HG03565 (cell line): ENCODE results near the gene PLEKHJ1.
A peak's percentile ranks its signal among the peaks of the same experiment; 100 is the strongest.

ENCODE experiments used
- ATAC-seq: cut with Tn5 transposase; IDR thresholded peaks from one replicate; pipeline ENCODE4 v1.9.1; 2021; ENCODE audit warnings: mild to moderate bottlenecking, moderate library complexity; ENCODE audit not compliant: unreplicated experiment

PLEKHJ1 gene

DNA sequence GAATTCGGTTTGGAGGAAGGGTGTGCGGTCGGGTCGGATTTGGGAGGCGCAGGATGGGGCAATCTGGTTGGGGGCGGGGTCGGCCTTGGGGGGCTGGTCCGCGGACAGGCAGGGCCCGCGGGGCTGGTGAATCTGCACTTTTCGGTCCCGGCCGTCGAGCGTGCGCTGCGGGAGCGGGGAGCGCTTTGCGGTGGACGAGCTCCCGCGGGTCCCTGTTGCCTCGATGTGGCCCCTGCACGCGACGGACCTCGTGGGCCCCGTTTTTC lies 34.0 kb upstream of the PLEKHJ1 start:
- ATAC-seq = no peak

DNA sequence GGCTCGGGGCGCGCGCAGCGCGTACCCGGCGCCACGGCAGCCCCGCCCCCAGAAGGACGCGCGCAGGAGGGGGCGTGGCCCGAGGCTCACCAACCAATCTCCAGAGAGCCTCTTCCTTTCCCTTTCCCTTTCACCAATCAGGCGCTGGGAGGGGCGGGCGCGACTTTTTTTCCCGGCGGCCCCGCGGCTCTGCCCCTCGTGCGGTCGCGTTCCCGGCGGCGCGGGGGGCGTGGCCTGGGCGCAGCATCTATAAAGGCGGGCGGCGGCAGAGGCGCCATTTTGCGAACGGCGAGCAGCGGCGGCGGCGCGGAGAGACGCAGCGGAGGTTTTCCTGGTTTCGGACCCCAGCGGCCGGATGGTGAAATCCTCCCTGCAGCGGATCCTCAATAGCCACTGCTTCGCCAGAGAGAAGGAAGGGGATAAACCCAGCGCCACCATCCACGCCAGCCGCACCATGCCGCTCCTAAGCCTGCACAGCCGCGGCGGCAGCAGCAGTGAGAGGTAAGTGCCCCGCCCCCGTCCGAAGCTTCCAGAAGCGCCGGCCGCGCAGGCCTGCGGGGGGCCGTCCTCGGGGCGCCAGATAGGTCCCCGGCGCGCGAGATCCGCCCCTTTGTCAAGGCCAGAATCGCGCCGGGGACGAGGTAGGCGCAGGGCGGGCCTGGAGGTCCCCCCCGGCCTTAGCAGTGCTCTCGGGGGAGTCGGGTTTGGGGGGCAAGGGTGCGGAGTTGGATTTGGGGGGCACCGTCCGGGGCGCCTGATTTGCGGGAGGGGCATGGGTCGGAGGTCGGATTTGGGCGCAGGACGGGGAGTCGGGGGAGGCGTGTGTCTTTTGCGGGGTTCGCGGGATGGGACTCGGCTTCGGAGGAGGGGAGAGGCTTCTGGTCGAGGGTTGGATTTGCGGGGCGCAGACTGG lies 33.4 kb upstream of the PLEKHJ1 start:
- ATAC-seq = peak; percentile 59

GRCh38 chr19:2268861-2269243 lies 32.7 kb upstream of the PLEKHJ1 start:
- no peak for ATAC-seq

GRCh38 chr19:2268480-2268830 lies 32.3 kb upstream of the PLEKHJ1 start:
- no peak for ATAC-seq

DNA sequence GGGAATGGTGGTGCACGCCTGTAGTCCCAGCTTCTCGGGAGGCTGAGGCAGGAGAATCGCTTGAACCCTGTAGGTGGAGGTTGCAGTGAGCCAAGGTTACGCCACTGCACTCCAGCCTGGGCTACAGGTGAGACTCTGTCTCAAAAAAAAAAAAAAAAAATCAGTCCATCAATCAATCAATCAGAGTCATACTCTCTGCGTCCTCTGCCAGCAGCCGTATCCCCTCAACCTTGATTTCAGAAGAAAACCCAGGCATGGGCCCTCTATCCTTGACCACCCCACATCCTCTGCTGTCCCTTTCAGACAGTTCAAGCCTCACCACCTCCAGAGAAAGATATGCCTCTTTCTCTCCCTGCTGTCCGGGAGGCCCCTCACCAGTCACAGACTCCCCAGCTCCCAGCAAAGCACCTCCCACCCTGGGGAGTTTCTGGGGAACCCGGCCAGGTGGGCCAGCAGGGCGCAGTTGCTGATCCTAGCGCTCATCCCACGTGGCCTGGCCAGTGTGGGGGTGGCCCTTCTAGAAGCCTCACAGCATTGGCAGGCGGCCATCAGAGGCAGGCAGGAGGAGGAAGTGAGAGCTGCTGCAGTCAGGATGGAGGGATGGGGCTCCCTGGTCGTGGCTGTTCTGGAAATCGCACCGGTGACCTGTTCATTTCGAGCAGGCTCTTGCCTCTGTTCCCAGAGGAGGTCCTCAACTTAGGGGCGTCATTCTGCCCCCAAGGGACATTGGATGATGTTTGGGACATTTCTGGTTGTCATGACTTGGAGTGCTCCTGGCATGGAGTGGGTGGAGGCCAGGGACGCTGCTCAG lies 30.3 kb upstream of the PLEKHJ1 start:
- ATAC-seq = no peak

- ATAC-seq = no peak
Measured at GRCh38 chr19:2261438-2262172, 25.5 kb upstream of the PLEKHJ1 start.

DNA sequence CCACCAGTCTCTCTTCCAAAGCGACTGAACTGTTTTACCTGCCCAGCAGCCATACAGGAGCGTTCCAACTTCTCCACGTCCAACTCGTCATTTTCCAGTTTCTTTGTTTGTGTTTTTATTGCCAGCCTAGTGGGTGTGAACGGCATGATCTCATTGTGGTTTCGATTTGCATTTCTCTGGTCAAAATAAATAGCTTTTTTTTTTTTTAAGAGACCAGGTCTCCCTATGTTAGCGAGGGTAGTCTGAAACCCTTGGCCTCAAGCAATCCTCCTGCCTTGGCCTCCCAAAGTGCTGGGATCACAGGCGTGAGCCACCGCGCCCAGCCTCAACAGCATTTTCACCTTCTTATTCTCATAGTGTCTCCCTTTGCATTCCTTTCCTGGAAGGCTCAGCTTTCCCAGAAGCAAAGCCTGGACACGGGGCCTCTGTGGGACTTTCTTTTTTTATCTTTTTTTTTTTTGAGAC lies 24.2 kb upstream of the PLEKHJ1 start:
- ATAC-seq = no peak

DNA sequence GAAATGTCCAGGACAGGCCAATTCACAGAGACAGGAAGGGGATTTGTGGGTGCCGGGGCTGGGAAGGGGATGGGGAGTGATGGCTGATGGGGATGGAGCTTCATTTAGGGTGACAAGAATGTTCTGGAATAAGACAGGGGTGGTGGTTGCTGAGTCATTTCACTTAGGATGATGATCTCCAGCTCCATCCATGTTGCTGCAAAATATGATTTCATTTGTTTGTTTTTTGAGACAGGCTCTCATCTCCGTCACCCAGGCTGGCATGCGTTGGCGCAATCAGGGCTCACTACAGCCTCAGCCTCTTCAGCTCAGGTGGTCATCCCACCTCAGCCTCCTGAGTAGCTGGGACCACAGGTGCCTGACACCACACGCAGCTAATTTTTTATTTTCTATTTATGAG lies 23.2 kb upstream of the PLEKHJ1 start:
- no peak for ATAC-seq

DNA sequence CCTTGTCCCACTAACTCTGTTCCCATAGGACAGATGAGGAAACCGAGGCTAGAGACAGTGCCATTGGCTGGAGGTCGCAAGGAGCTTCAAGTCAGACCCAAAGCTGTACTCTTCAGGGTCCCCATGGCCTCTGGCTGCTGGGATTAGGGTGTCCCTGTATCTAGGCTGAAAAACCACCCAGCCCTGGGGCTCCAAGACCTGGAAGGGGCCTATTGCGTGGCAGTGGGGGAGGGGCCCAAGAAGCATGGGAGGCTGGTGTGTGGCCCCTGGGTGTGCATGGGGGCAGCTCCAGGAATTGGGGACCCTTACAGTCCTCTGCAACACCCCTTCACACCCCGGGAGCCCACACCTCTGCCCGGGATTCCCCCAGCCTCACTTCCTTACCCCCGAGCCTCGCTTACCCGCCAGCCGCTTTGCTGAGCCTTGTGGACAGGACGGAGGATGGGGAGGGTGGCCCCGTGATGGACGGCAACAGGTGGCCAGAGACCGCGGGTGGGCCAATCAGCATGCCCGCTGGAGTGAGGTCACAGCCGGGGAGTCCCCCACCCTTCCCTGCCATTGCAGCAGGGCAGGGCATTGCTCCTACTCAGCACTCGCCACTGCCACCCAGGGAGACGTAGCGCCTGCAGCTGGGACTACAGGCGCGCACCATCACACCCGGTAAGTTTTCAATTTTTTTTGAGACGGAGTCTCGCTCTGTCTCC lies 20.0 kb upstream of the PLEKHJ1 start, which contains the start of gene JSRP1:
Gene JSRP1 (minus strand): TSS at position 436 of the 704 bp plus-strand sequence. CDS start 1,103 bp downstream, outside the sequence.
- ATAC-seq = no peak

- ATAC-seq = no peak
Measured at GRCh38 chr19:2255112-2255845, 19.1 kb upstream of the PLEKHJ1 start.

- no peak for ATAC-seq
Measured at GRCh38 chr19:2254064-2254872, 18.1 kb upstream of the PLEKHJ1 start.

- ATAC-seq = no peak
Measured at GRCh38 chr19:2253106-2254063, 17.3 kb upstream of the PLEKHJ1 start.

DNA sequence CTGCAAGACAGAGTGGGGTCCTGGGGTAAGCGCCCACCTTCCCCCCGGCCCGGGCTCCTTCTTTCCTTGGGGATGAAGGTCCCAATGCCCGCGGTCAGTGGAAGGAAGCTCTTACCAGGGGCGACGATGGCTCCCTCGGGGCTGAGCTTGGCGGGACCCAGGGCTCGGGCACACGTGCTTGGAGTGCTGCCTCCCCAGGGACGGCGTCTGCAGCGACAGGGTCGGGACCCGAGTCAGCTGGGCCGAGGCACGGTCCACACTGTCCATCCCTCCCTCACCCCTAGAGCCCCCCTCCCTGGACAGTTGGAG lies 16.6 kb upstream of the PLEKHJ1 start:
- no peak for ATAC-seq

GRCh38 chr19:2252055-2252796 lies 16.1 kb upstream of the PLEKHJ1 start:
- ATAC-seq = no peak

- no peak for ATAC-seq
Measured at GRCh38 chr19:2251106-2252054, 15.3 kb upstream of the PLEKHJ1 start.

DNA sequence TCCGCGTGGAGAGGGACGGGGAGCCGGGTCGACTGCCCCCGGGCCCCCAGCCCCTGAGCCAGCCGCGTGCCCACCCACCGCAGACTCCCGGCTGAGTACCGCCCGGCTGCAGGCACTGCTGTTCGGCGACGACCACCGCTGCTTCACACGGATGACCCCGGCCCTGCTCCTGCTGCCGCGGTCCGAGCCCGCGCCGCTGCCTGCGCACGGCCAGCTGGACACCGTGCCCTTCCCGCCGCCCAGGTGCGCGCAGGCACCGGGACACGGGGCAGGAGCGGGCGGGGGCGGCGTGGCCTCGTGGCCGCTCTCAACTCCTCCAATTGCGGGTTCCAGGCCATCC lies 14.6 kb upstream of the PLEKHJ1 start:
- ATAC-seq = no peak
